ENCODE data around the gene GBGT1.
"Not testable (repeated sequence)": the region's sequence is repeated elsewhere in the genome, so short reads cannot be mapped to it uniquely, and the experiment has no call there.

GBGT1 gene

GRCh38 chr9:133195029-133195428 is 31.3 kb upstream of the GBGT1 start:
- no peak for DNase-seq (ENCODE audit: low read depth)

- no peak for DNase-seq (ENCODE audit: low read depth)
These were observed 30.9 kb upstream of the GBGT1 start for GRCh38 chr9:133194597-133194996.

GRCh38 chr9:133191989-133192388 is 28.3 kb upstream of the GBGT1 start:
- DNase-seq (ENCODE audit: low read depth): no peak

- no peak for DNase-seq (ENCODE audit: low read depth)
These were observed 26.1 kb upstream of the GBGT1 start for GRCh38 chr9:133189826-133190225.

GRCh38 chr9:133188843-133189180 is 25.1 kb upstream of the GBGT1 start:
- DNase-seq (ENCODE audit: low read depth): no peak

GRCh38 chr9:133188006-133188842 is 24.5 kb upstream of the GBGT1 start:
- DNase-seq (ENCODE audit: low read depth): no peak

- DNase-seq (ENCODE audit: low read depth): no peak
These were observed 23.9 kb upstream of the GBGT1 start for GRCh38 chr9:133187561-133188005.

- DNase-seq (ENCODE audit: low read depth): no peak
These were observed 23.0 kb upstream of the GBGT1 start for GRCh38 chr9:133186736-133187135.

- DNase-seq (ENCODE audit: low read depth): peak; percentile 13
These were observed 21.3 kb upstream of the GBGT1 start for GRCh38 chr9:133184971-133185370.

- DNase-seq (ENCODE audit: low read depth): no peak
These were observed 18.4 kb upstream of the GBGT1 start for GRCh38 chr9:133182151-133182550.

- DNase-seq (ENCODE audit: low read depth): no peak
These were observed 17.8 kb upstream of the GBGT1 start for GRCh38 chr9:133181561-133181960.

- no peak for DNase-seq (ENCODE audit: low read depth)
These were observed 17.2 kb upstream of the GBGT1 start for GRCh38 chr9:133180953-133181352.

GRCh38 chr9:133173056-133173455 is 9.3 kb upstream of the GBGT1 start:
- no peak for DNase-seq (ENCODE audit: low read depth)

- DNase-seq (ENCODE audit: low read depth): no peak
These were observed 7.6 kb upstream of the GBGT1 start for GRCh38 chr9:133171161-133171961.

- DNase-seq (ENCODE audit: low read depth): no peak
These were observed 7.0 kb upstream of the GBGT1 start for GRCh38 chr9:133170716-133171115.

- DNase-seq (ENCODE audit: low read depth): not testable (repeated sequence)
These were observed 6.0 kb upstream of the GBGT1 start for GRCh38 chr9:133169687-133170086.

GRCh38 chr9:133169102-133169501 is 5.4 kb upstream of the GBGT1 start:
- no peak for DNase-seq (ENCODE audit: low read depth)

- no peak for DNase-seq (ENCODE audit: low read depth)
These were observed 4.7 kb upstream of the GBGT1 start for GRCh38 chr9:133168432-133168831.

- no peak for DNase-seq (ENCODE audit: low read depth)
These were observed 4.1 kb upstream of the GBGT1 start for GRCh38 chr9:133167769-133168168.

GRCh38 chr9:133167096-133167730 is 3.5 kb upstream of the GBGT1 start:
- DNase-seq (ENCODE audit: low read depth): no peak

- DNase-seq (ENCODE audit: low read depth): no peak
These were observed 2.7 kb upstream of the GBGT1 start for GRCh38 chr9:133166392-133166791.

- no peak for DNase-seq (ENCODE audit: low read depth)
These were observed 1.7 kb upstream of the GBGT1 start for GRCh38 chr9:133165452-133165730.

GRCh38 chr9:133164191-133164590 is 477 bp upstream of the GBGT1 start:
- no peak for DNase-seq (ENCODE audit: low read depth)

Data from stimulated activated CD8-positive, alpha-beta memory T cell treated with anti-CD3 and anti-CD28 coated beads, Interleukin-7, amount 100 ng/mL, for 24 hours (primary cell).